ENCODE measurements around the gene MATCAP1.
A peak's percentile ranks its signal among the peaks of the same experiment; 100 is the strongest.

The MATCAP1 gene

DNA sequence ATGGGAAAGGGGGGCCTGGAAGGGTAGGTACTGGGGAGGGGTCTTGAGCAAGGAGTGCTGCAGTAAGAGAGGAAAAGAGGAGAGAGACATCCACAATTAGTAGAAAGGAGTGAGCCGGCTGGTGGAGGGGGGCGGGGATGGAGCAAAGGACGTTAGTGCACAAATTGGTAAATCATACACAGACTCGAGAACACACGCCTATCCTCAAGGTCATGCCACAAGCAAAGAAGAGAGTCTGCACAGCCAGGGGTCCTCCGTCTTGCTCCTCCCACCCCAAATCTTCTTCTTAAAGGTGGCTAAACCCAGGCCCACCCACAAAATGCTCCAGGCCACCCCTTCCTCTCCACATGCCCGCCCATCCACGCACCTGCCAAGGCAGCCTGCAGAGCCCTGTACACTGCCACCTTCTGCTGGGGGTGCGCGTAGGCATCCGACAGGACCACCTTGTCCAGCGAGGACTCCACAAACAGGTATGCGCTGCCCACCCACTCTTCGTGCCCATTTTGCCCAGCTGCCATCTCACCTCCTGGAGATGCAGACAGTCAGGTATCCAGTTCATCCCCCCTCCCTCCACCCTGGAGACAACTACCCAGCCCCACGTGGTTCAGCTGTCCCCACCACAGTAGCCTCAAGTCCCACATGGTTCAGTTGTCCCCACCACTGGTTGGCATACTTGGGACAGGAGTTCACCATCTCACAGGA lies 27.5 kb downstream of the MATCAP1 start:
- no peak for DNase-seq (ENCODE audit: low spot score)

DNA sequence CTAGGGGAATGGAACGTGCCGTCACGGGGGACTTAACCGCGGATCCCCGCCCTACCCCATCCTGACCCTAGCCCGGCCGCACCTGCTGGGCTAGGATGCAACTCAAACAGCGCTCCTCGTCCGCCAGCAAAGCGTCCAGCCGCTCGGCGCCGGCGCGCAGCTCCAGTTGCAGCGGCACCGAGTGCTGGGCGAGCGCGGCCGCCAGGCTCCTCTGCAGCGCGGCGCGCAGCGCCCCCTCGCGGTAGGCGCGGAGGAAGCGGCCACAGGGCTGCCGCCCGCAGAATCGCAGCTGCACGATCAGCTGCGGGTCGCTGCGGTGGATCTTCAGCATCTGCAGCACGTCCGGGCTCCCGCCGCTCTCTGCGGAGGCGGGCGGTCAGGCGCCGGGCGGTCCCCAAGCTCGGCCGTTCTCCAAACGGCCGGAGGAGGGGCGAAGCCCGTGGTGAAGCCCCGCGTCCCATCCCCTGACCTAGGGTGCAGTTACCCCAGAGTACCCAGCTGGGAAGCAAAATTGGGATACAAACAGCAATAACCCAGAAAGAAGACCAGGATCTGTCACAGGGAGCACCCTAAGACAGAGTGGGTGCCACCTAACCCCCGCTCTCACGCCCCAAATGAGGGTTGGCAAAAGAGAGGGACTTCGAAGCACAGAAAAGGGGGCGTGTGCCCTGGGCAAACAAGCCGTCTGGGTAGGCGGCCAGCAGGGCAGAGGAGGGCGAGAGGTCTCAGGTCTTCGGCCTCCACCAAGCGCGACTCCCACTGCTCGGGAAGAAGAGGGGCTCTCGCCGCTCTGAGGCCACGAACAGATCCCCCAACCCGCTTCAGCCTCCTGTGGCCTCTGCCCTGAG lies 28.2 kb downstream of the MATCAP1 start:
- peak; percentile 90 for DNase-seq (ENCODE audit: low spot score)

DNA sequence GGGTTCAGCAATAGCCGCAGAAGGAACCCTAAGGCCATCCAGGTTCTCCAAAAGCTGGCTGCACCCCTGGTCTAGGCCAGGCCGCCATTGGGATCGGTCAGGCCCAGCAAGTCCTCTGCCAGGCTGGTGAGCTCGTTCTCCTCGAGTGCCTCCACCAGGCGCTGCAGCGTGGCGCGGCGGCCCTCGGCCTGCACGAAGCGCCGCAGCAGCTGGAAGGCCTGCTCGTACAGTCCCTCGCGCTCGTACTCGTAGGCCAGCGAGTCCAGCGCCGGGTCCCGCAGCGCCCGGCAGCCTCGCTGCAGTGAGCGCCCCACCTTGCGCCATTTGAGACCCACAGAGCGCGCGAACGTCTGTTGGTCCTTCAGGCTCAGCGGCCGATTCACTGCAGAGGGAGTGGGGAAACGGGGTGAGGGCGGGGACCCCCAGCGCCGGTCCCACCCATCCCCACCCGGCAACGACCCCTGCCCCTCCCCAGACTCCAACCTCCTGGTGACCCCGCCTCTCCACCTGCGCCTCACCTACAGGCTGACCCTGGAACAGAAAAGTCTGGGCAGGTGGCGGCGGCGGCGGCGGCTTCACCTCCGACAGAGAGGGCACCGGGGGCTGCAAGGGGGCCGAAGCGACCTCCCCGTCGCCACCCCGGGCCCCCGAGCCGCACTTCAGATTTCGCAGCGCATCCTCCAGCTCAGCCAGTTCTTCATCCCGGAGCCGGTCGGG lies 29.0 kb downstream of the MATCAP1 start:
- no peak for DNase-seq (ENCODE audit: low spot score)

DNA sequence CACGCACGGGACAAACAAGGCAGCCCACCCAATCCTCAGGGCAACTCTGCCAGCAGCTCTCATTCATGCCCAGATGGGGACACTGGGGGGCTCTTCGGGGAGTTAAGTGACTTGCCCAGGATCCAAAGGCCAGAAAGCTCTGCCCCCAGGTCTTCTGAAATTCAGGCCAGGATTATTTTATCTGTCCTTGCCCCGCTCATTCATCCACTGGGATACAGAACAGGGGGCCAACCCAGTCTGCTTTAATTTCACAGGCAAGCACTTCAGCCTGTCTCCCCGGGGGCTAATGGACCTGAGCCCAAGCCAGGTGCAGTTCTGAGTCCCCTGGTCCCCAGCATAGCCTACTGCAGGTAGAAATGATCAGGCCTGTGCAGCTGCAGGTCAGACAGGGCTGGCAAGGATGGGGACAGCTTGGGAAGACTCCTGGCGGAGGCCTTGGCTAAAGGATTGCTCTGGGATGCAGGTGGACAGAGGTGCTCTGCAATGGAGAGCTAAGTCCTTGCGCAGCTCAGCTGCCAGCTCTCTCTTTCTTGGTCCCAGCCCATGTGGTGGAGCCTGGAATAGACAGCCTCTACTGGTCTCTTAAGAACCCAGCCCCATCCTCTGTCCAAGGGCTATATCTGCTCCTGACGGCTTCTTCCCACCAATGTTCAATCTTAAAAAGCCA lies 32.2 kb downstream of the MATCAP1 start:
- DNase-seq (ENCODE audit: low spot score): no peak

DNA sequence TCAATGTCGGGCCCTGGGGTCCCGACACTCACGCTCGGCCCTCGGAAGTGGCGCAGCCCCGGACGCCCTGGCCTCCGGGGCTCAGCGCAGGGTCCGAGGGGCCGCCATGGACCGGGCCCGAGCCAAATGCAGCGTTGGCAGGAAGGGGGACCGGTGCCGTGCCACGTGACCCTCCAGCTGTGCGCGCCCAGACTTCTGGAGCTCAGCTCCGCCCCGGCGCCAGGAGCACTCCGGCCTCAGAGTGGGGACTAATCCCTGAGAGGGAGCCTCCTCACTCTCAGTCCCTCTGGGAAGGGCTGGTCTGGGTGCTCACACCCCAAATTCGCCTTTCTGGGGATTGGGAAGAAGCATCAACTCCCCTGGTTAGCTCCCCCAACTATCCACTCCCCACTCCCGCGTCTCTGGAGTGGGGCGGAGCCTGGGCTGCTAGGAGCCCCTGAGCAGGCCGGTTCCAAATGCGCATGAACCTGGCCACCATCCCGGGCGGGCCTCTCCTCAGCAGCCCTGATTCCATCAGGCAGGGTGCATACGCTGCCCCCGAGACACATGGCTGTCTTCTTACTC lies 32.8 kb downstream of the MATCAP1 start, which contains the start of gene B3GNT9:
B3GNT9 (minus strand) TSS at position 166 of the 564 bp plus-strand sequence. CDS start 513 bp downstream, outside the sequence.
- no peak for DNase-seq (ENCODE audit: low spot score)

DNA sequence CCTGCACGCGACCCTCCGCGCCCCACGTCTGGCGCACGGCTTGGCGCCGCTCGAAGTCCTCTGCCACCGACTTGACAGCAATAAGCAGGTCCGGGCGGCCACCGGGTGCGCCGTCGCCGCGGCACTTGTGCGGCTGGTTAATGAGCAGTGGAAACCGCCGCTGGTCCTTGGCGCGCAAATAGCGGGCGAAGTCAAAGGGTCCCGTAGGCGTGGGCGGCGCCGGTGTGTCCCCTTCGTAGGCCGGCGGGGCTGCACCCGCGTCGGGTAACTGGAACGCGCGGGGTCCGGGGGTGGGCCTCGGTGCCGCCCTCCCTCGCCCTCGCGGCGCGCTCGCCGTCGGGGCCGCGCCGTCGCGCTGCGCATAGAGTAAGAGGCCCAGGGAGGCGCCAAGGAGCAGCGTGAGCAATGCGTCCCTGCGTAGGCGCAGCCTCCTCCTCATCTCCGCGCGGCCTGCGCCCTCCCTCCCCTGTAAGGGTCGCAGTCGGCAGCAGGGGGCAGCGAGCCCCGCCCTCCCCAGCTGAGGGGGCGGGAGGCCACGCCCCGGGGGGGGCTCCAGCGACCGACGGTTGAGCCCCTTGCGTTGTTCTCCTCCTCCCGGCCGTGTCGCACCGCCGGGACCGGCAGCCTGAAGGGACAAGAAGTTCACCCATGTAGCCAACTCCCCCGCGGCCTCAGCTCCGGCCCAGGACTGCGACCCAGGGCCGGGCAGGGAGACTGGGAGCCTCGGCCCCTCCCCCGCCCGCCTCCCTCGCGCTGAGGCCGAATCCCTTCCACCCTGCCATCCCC lies 33.5 kb downstream of the MATCAP1 start:
- DNase-seq (ENCODE audit: low spot score): no peak

DNA sequence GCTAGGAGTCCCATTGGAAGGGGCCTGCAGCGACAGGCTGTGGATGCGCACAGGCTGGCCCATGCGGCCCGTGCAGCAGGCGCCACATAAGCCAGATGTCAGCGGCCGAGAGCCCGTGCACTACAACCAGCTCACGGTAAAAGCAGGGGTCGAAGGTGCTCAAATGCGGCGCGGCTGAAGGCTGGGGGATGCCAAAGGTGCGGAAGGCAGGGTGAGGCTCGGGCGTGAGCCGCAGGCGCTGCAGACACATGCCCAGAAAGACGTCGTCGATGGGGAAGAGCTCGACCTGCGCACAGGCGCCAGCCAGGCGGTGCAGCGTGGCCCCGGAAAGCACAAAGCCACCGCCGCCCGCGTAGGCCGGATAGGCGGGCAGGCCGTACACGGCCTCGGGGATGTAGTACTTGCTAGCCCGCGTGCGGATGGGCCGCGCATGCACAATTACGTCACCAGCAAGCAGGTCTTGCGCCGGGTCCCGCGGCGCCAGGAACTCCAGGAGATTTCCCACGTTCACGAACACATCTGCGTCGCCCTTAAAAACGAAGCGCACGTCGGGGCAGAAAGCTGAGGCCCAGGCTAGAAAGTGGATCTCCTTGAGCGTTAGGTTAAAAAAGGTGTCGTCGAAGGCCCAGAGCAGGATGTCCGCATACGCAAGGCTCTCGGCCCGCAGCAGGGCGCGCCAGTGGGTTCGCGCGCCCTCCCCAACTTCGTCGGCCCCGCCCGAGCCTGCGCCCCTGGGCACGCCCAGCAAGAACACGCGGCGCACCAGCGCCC lies 34.3 kb downstream of the MATCAP1 start:
- DNase-seq (ENCODE audit: low spot score): no peak

DNA sequence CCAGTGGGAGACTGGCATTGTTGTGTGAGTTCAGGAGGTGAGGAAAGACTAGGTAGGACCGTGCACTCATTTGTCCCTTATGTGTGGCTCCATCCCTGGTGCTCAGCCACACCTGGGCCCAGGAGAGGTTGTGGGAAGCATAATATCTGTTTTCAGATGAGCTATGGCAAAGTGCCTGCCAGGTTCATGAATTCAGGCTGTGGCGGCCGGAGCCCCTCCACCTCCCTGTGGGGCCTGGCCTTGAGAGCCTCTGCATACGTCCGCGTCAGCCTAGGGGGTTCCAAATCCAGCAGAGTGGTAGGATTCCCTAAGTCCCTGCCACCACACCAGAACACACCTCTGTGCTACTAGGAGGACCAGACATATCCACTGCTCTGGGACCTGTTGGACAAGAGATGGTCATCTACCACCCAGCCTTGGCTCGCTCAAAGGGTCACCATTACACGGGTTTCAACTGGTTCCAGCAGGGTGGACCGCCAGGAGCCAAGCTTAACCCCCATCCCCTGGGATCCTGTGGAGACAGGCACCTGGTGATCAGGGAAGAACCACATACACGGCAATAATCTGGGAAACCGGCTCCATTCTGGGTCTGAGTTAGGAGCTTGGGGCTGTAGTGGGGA lies 35.0 kb downstream of the MATCAP1 start:
- DNase-seq (ENCODE audit: low spot score): no peak

DNA sequence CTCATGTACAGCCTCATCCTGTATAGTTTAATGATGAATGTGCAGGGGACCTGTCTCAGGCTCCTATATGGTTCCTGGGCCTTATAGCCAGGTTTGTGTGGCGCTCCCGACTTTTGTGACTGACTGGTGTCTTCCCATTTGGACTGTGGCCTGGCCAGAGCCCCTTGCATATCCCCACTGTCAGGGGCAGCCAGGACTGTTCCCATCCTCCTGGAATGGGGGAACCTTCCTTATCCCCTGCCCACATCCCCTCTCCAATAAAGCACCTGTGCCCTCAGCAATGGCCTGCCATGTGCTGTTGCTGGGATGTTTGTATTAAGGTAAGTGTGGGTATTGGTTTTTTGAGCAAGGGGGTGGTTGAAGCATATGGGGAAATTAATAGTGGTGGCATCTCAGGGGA lies 35.5 kb downstream of the MATCAP1 start:
- no peak for DNase-seq (ENCODE audit: low spot score)

DNA sequence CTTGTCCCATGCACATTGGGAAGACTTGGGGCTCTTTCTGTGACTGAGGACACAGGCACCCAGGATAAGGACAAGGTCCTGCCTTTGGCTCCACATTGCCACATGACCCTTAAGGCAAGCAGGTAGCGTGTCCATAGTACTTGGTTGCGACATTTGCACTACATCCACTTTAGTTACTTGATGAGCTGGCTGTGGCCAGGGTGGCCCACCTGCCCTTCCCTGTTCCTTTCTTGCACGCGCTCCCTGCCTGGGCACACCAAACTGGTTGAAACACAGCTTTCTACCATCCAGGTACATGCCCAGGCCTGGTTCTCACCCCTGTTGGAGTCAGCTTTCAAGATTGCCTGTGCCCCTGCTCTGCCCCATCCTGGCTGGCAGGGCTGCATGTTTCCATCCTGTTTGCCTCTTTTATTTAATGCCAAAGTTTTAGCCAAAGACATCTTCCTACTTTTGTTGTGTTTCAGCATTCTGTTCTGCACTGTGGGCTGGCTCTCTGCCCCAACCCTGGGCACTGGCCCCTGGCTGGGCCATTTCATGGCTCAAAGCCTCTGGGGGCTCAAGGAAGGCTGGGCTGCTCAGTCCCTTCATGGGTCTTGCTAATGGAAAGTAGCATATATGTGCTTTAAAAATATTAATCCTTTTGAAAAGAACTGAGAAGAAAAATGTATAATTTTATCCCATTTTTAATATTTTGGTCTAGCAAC lies 36.2 kb downstream of the MATCAP1 start:
- DNase-seq (ENCODE audit: low spot score): no peak

DNA sequence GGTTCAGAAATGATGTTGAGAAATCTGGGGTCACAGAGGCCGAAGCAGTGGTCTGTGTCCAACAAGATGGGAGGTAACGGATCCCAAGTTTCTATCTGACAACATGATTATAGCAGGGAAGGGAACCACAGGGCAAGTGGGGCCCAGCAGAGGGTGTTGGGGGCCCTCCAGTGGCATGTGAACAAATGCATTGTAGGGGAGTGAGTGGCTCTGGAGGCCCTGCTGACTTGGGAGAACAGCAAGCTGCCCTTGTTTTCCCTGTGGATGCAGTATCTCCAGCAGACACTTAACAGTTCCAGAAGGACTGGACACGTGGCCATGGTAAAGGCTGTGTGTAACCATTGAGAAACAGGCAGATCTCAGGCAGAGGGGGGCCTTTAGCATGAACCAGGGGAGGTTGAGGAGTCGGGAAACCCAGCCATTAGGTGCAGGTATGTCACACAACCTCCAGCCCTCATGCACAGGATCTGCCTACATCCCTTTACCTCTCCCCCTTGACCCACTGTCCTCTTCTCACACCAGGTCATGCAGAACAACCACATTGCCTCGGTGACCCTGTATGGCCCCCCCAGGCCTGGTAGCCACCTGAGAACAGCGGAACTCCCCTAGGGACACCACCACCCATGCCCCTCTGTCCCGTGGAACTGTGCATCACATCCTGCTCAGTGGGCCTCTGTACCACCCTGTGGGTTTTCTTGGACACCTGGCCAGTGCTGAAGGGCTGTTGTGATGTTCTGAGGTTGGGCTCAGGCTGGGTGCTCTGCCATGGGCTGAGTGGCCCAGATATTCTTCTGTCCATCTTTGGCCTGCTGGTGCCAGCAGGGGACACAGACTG lies 37.0 kb downstream of the MATCAP1 start:
- no peak for DNase-seq (ENCODE audit: low spot score)

DNA sequence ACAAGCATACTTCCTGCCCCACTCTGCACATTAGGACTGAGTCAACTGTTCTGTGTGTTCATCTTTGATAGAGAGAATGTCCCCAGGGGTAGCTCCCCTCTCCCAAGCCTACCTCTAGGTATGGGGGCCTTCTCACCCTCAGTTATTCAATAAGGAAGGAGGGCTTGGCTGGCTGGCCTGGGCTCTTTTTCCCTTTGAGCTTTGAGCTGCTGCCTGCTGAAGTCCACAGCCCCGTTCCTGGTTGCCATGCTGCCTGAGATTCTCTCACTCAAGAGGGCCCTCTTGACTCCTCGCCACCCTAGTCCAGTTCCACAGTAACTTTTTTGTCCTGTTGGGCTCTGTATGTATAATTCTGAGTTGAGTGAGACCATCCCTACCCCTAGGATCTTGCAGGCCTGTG lies 38.0 kb downstream of the MATCAP1 start:
- no peak for DNase-seq (ENCODE audit: low spot score)

DNA sequence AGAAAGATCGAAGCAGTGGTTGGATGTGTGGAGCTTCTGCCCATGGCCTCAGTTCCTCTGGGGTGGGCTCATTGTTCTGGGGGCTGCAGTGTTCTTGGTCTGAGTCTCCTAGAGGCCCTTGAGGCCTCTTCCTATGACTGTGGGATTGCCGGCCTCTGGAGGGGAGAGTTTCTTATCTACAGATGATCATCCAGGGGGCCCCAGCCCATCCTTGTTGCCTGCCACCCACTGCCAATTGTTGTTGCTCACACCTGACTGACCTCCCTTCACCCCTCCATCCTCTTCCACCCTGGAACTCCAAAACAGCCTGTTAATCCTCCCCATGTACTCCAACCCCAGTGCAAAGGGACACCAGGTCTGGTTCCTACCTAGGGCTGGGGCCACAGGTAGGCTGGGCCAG lies 38.8 kb downstream of the MATCAP1 start:
- no peak for DNase-seq (ENCODE audit: low spot score)

DNA sequence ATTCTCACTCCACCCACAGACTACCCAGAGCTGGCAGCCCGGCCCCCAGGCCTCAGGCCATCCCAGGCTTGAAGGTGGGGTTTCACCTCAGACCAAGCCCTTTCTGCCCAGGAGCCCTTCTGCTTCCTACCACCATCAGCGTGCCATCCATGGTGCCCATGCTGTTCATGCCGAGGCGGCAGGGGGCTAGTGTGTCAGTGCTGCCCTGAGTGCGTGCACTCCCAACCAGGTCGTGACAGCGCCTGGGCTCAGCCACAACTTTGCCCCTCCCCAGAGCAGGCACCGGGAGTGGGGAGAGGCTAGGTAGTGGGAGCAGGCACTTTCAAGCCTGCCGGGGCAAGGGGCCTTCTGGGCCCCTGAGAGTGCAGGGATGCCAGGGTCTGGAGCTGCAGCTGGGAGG lies 41.4 kb downstream of the MATCAP1 start:
- no peak for DNase-seq (ENCODE audit: low spot score)

DNA sequence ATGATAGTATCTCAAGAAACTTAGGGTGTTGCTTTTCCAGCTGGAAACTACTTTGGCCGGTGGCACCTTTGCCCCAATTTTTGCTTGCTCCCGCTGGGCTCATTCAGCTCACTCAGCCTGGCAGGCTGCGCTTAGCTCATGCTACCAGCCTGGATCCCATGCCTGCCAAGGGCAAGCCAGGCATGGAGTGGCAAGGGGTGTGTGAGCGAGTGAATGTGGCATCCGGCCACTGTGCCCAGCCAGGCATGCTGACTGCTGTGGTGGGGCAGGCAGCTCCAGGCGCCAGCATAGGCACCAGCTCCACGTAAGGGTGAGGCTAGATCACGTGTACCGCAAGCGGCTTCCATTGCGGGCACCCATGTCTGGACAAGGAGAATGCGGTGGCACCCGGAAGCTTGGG lies 42.4 kb downstream of the MATCAP1 start:
- DNase-seq (ENCODE audit: low spot score): no peak

DNA sequence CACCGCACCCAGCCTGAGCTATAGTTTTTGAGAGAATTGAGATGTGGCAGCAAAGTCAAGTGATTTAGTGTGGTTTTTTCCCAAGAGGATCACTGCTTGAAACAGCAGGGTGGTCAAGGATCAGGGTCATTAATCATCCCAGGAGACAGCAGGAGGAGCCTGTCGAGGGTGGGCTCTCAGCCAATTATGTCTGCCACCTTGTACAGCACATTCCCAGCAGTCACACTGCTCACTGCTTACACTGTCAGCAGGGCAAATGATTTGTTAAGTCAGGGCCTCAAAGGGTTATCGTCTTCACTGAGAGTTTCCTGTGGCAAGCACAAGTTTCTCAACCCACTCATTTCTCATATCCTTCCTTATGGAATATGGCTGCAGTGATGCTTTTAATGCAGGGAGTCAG lies 46.2 kb downstream of the MATCAP1 start:
- no peak for DNase-seq (ENCODE audit: low spot score)

DNA sequence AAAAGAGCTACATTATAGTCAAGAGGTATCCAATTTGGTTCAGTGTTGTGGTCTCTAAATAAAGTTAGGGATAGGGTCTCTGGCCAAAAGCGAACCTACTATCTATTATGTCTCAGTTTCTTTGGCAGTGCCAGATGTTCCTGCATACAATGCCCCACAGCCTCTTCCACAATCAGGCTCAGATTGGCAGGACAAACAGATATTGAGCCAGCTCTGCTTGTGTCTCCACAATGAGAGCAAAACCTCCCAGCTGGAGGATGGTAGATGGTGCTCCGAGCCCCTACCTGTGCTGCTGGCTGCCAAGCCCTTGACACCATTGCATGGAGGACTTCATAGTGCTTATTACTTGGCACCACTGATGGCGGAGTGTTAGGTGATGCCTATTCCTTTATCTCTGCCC lies 54.3 kb downstream of the MATCAP1 start:
- no peak for DNase-seq (ENCODE audit: low spot score)

DNA sequence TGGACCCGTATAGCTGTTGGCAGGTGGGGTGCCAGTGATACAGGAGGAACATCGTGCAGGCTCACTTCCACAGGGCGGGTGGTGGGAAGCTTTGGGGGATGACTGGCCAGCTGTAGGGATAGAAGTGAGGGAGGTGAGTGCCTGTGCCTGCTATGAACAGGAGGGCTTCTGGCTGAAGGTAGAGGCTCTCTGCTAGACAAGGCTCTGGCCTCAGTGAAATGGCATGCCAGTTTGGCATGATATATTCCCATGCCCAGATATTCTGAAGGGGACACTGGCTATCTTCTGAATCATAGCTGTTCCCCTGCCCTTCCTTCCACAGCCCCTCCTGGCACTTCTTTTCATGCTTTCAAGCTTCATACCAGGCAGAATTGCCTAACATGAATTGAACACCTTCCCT lies 54.9 kb downstream of the MATCAP1 start:
- DNase-seq (ENCODE audit: low spot score): no peak
